Colonic mucosa (tissue), 4 donors: Measurements from ENCODE around the gene FKBP6. TPM values are rescaled to one million over a fixed set of nuclear protein-coding genes. Genes with fewer than 3 reads are reported as not detected.
A peak's percentile ranks its signal among the peaks of the same experiment; 100 is the strongest.

Experiments used
- DNase-seq: peaks from one replicate; pipeline ENCODE4 v3.0.0-alpha.2; 2020
- H3K27ac ChIP-seq: fragments of 200-600 bp; one replicate; pipeline ENCODE4 v1.8.0; 2021
- H3K27me3 ChIP-seq: fragments of 200-600 bp; one replicate; pipeline ENCODE4 v1.8.0; 2021
- H3K36me3 ChIP-seq: fragments of 200-600 bp; one replicate; pipeline ENCODE4 v1.8.0; 2021
- H3K4me1 ChIP-seq: fragments of 200-600 bp; one replicate; pipeline ENCODE4 v1.8.0; 2021; ENCODE audit warnings: mild to moderate bottlenecking
- H3K4me3 ChIP-seq: fragments of 200-600 bp; one replicate; pipeline ENCODE4 v1.8.0; 2021
- H3K9ac ChIP-seq, 2 donors: one replicate each; pipeline ENCODE4 v1.7.0; 2013; ENCODE audit warnings: control low read depth in 2 of 2, low read depth in 2 of 2, low read length in 2 of 2
- H3K9me3 ChIP-seq: fragments of 200-600 bp; one replicate; pipeline ENCODE4 v1.8.0; 2021
- intact Hi-C: fragments of 100-400 bp; cut with DNase I; formaldehyde crosslinking; loops from one replicate; pipeline ENCODE4 v1.14.1; 2022
- total RNA-seq, 2 donors: library from RNA; stranded (reverse); fragmentation: NEBNext Ultra II Directional in 1 of 2; extraction: Animal tissue kit (Norgen Biotek cat#: 25700) in 1 of 2; gene quantifications; one replicate each; pipeline ENCODE4 v1.2.1, GENCODE V29; 2021
- TF ChIP-seq, protein P1 (sequence below): fragments of 200-600 bp; IDR thresholded peaks from one replicate; pipeline ENCODE4 v1.8.0; 2022; ENCODE audit warnings: antibody characterized with exemption, mild to moderate bottlenecking
- donor health status: healthy.
- donor health status: DM: no; HTN: no; CAD: no.
- donor health status: DM: no; HTN: no; CAD: no.

Gene FKBP6
- total RNA-seq, 2 donors from 2014 or later: not detected

DNA sequence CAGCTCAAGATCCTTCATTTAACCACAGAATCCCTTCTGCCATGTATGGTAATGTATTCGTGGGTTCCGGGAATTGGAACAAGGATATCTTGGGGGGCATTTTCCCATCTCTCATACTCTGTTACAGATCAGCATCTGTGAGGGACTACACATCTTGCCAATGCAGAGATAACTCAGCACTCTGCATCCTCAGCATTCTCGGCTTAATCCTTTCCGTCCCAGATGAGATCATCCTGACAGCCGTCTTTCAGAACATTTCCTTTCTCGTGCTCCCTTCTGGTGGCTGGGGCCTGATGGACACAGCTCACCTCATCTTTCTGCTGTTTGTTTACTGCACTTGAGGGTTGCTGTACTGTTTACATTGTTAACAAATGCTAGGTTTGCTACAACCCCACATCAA is 25.3 kb downstream of the FKBP6 start:
- Histone ChIP-seq H3K9ac (no peak overlapping the region), H3K27ac (no peak overlapping the region), H3K4me1 (no peaks in the 10 kb centered on the region), H3K9me3 (no peaks in the 10 kb centered on the region), H3K36me3 (no peaks in the 10 kb centered on the region), H3K4me3 (no peak overlapping the region), H3K27me3 (no peaks in the 10 kb centered on the region)
- no peak for DNase-seq
- TF ChIP-seq, protein P1, sequence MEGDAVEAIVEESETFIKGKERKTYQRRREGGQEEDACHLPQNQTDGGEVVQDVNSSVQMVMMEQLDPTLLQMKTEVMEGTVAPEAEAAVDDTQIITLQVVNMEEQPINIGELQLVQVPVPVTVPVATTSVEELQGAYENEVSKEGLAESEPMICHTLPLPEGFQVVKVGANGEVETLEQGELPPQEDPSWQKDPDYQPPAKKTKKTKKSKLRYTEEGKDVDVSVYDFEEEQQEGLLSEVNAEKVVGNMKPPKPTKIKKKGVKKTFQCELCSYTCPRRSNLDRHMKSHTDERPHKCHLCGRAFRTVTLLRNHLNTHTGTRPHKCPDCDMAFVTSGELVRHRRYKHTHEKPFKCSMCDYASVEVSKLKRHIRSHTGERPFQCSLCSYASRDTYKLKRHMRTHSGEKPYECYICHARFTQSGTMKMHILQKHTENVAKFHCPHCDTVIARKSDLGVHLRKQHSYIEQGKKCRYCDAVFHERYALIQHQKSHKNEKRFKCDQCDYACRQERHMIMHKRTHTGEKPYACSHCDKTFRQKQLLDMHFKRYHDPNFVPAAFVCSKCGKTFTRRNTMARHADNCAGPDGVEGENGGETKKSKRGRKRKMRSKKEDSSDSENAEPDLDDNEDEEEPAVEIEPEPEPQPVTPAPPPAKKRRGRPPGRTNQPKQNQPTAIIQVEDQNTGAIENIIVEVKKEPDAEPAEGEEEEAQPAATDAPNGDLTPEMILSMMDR: no peak
- intact Hi-C loops: no loop called here

DNA sequence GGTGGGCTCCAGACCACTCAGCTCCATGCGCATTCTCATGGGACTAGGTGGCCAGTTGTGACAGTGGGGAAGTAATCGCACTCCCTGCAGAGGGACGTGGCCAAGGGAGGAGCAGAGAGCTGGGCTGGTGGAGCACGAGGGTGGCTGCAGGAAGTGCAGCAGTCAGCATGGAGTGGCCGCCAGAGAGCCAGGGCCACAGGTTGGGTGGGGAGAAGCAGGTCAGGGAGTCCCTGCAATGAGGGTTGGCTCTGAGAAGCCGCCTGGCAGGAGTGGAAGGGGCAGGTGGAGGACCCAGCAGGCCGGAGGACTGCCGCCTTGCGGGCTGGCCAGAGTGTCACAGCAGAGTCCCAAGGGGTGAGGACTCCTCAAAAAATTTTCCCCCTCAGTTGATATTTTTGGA is 26.2 kb downstream of the FKBP6 start:
- no peak for DNase-seq
- no peak overlapping the region for H3K9ac ChIP-seq
- TF ChIP-seq, protein P1: no peak
- intact Hi-C loops: no loop called here
- H3K27ac ChIP-seq: no peak overlapping the region
- H3K4me3 ChIP-seq: no peak overlapping the region
- H3K36me3 ChIP-seq: no peaks in the 10 kb centered on the region
- H3K4me1 ChIP-seq: no peaks in the 10 kb centered on the region
- no peaks in the 10 kb centered on the region for H3K9me3 ChIP-seq
- no peaks in the 10 kb centered on the region for H3K27me3 ChIP-seq

DNA sequence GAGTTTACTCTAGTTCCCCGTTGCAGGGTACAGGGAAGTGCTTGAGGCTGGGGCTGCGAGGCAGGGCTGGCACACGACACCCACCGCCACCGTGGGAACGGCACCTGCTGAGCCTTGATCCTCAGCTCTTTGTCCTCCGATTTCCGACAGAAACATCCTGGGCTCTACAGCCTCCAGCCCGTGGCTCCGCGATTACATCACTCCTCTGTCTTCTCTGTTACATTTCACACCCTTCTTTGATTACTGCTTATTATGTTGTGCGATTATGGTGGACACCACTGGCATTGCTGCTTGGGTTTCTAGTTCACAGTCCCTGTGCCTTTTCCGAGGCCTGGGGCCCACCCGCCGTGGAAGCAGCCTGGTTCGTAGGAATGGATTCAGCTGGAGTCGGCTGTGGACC is 26.9 kb downstream of the FKBP6 start:
- intact Hi-C loops: no loop called here
- TF ChIP-seq, protein P1: no peak
- no peak overlapping the region for H3K9ac ChIP-seq
- H3K4me1 ChIP-seq: no peaks in the 10 kb centered on the region
- no peaks in the 10 kb centered on the region for H3K9me3 ChIP-seq
- H3K27ac ChIP-seq: no peak overlapping the region
- no peaks in the 10 kb centered on the region for H3K36me3 ChIP-seq
- no peak overlapping the region for H3K4me3 ChIP-seq
- DNase-seq: no peak
- H3K27me3 ChIP-seq: no peaks in the 10 kb centered on the region

DNA sequence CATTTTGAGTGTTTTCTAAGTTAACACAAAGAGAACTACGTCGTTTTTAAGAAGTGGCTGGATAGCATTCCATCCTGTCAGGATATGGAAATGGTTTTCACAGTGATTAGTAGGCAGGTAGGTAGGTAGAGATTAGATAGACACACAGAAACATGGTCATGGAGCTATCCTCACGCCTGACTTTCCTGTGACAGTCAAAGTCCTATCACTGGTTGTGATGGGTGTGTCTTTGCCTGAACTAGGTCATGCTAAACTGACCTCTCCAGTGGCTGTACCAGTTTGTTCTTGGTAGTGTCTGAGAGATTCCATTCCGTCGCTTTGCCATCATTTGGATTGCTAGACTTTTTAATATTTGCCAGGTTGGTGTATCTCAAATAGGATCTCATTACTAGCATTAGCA is 28.2 kb downstream of the FKBP6 start:
- H3K36me3 ChIP-seq: no peaks in the 10 kb centered on the region
- intact Hi-C loops: no loop called here
- no peaks in the 10 kb centered on the region for H3K9me3 ChIP-seq
- no peak overlapping the region for H3K4me3 ChIP-seq
- TF ChIP-seq, protein P1: no peak
- no peaks in the 10 kb centered on the region for H3K4me1 ChIP-seq
- DNase-seq: no peak
- no peak overlapping the region for H3K9ac ChIP-seq
- H3K27ac ChIP-seq: no peak overlapping the region
- H3K27me3 ChIP-seq: no peaks in the 10 kb centered on the region

DNA sequence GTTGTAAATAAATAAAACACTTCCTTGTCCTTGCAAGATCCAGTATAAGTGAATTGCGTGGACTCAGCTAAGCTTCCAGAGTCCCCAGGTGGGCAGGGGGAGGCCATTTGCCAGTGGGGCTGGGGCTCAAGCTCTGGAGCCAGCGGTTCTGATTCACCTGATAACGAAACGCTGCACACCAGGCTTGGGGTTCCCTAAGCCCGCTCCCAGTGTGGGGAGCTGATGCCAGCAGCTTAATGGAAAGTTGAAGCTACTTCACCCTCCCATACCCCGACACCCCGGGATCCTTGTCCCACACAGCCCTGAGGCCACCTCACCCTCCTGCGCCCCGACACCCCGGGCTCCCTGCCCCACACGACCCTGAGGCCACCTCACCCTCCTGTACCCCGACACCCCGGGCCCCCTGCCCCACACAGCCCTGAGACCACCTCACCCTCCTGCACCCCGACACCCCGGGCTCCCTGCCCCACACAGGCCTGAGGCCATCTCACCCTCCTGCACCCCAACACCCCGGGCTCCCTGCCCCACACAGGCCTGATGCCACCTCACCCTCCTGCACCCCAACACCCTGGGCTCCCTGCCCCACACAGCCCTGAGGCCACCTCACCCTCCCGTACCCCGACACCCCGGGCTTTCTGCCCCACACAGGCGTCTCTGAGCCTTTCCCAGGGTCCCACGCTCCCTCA is 30.8 kb downstream of the FKBP6 start:
- H3K9ac ChIP-seq: peak overlapping the region in 1 of 2 donors; percentile 55
- H3K36me3 ChIP-seq: no peaks in the 10 kb centered on the region
- no peaks in the 10 kb centered on the region for H3K27me3 ChIP-seq
- no peak for DNase-seq
- no peak overlapping the region for H3K27ac ChIP-seq
- H3K4me1 ChIP-seq: no peaks in the 10 kb centered on the region
- H3K9me3 ChIP-seq: no peaks in the 10 kb centered on the region
- TF ChIP-seq, protein P1: no peak
- intact Hi-C loops: no loop called here
- H3K4me3 ChIP-seq: peak overlapping the region; percentile 23
